CD14-positive monocyte (primary cell): ENCODE results near the gene TMTC1. TPM values are rescaled to one million over a fixed set of nuclear protein-coding genes. Genes with fewer than 3 reads are reported as not detected.

ENCODE experiments used
- DNase-seq, 3 donors: peaks; one replicate each; pipeline ENCODE4 v3.0.0-alpha.2; 2011 to 2022
- H2AFZ ChIP-seq: 2 replicates; pipeline ENCODE4 v1.6.0; 2012; ENCODE audit warnings: mild to moderate bottlenecking, low read depth, low read length, inconsistent platforms; ENCODE audit not compliant: insufficient read depth, poor library complexity, severe bottlenecking
- H3K27ac ChIP-seq, 2 donors: 1 replicate in 1 of 2; 2 replicates in 1 of 2; pipeline ENCODE4 v1.5.1; 2012 to 2013; ENCODE audit warnings: low read length in 2 of 2, control low read depth in 1 of 2, inconsistent platforms in 1 of 2, low read depth in 1 of 2, mild to moderate bottlenecking in 1 of 2
- H3K27me3 ChIP-seq, 2 donors: one replicate each; pipeline versions ENCODE4 v1.6.0 to v1.6.1; 2011 to 2013; ENCODE audit warnings: low read length in 2 of 2; ENCODE audit not compliant: control insufficient read depth in 2 of 2, insufficient read depth in 2 of 2
- H3K36me3 ChIP-seq, 2 donors: replicated peaks in 1 of 2; 1 replicate in 1 of 2; 2 replicates in 1 of 2; pipeline versions ENCODE4 v1.5.1 to v1.6.1; 2012 to 2013; ENCODE audit warnings: low read length in 2 of 2, control low read depth in 1 of 2, inconsistent platforms in 1 of 2, mild to moderate bottlenecking in 1 of 2; ENCODE audit not compliant: insufficient read depth in 2 of 2, control insufficient read depth in 1 of 2
- H3K4me1 ChIP-seq, 2 donors: 1 replicate in 1 of 2; 2 replicates in 1 of 2; pipeline versions ENCODE4 v1.5.1 to v1.6.1; 2012 to 2013; ENCODE audit warnings: low read length in 2 of 2, control low read depth in 1 of 2, inconsistent platforms in 1 of 2, mild to moderate bottlenecking in 1 of 2, moderate library complexity in 1 of 2; ENCODE audit not compliant: insufficient read depth in 2 of 2, control insufficient read depth in 1 of 2
- H3K4me2 ChIP-seq: replicated peaks from 2 replicates; pipeline ENCODE3; 2012; ENCODE audit warnings: low read length, moderate library complexity, mild to moderate bottlenecking; ENCODE audit not compliant: poor library complexity, severe bottlenecking; ENCODE audit errors: extremely low read depth
- H3K4me3 ChIP-seq, 3 experiments: fragments of 200-600 bp in 1 of 3; sonication (generic) in 1 of 3; replicated peaks in 1 of 3; 1 replicate in 2 of 3; 2 replicates in 1 of 3; pipeline ENCODE4 v1.5.1; 2011 to 2013; ENCODE audit warnings: low read length in 3 of 3, mild to moderate bottlenecking in 3 of 3, control low read depth in 2 of 3, low read depth in 2 of 3, inconsistent platforms in 1 of 3, moderate library complexity in 1 of 3
- H3K79me2 ChIP-seq: 2 replicates; pipeline ENCODE4 v1.6.0; 2012; ENCODE audit warnings: mild to moderate bottlenecking, control low read depth, inconsistent platforms, low read length, moderate library complexity; ENCODE audit not compliant: insufficient read depth
- H3K9ac ChIP-seq: 2 replicates; pipeline ENCODE4 v1.6.0; 2017; ENCODE audit warnings: low read length, mild to moderate bottlenecking; ENCODE audit not compliant: insufficient read depth, poor library complexity, severe bottlenecking
- H3K9me3 ChIP-seq, 2 donors: replicated peaks in 1 of 2; 1 replicate in 1 of 2; 2 replicates in 1 of 2; pipeline versions ENCODE4 v1.5.1 to v1.6.1; 2012 to 2013; ENCODE audit warnings: low read length in 2 of 2, control low read depth in 1 of 2; ENCODE audit not compliant: control insufficient read depth in 1 of 2, insufficient read depth in 1 of 2
- H4K20me1 ChIP-seq: 2 replicates; pipeline ENCODE4 v1.6.0; 2012; ENCODE audit warnings: mild to moderate bottlenecking, low read length, control low read depth, moderate library complexity; ENCODE audit not compliant: insufficient read depth
- H3K27ac Mint-ChIP-seq, 7 donors: one replicate each; pipeline ENCODE4 v1.8.0; 2020; ENCODE audit warnings: mild to moderate bottlenecking in 7 of 7, mixed read lengths in 7 of 7, moderate library complexity in 6 of 7, inconsistent platforms in 2 of 7
- H3K27me3 Mint-ChIP-seq, 3 donors: one replicate each; pipeline ENCODE4 v1.8.0; 2021 to 2022; ENCODE audit warnings: low read depth in 3 of 3, mild to moderate bottlenecking in 3 of 3, mixed read lengths in 3 of 3, moderate library complexity in 3 of 3, inconsistent platforms in 1 of 3
- H3K36me3 Mint-ChIP-seq, 2 donors: one replicate each; pipeline ENCODE4 v1.8.0; 2020; ENCODE audit warnings: mixed read lengths in 2 of 2, inconsistent platforms in 1 of 2, mild to moderate bottlenecking in 1 of 2
- H3K4me1 Mint-ChIP-seq: one replicate; pipeline ENCODE4 v1.8.0; 2020; ENCODE audit warnings: mild to moderate bottlenecking, mixed read lengths
- H3K4me3 Mint-ChIP-seq, 2 donors: one replicate each; pipeline ENCODE4 v1.8.0; 2020; ENCODE audit warnings: mild to moderate bottlenecking in 2 of 2, mixed read lengths in 2 of 2, moderate library complexity in 1 of 2
- H3K9me3 Mint-ChIP-seq, 7 donors: one replicate each; pipeline ENCODE4 v1.8.0; 2020 to 2022; ENCODE audit warnings: mixed read lengths in 7 of 7, mild to moderate bottlenecking in 6 of 7, moderate library complexity in 6 of 7, inconsistent platforms in 2 of 7
- CTCF ChIP-seq: fragments of 200-600 bp; IDR thresholded peaks from one replicate; pipeline ENCODE4 v1.8.0; 2022; ENCODE audit warnings: antibody characterized with exemption, mild to moderate bottlenecking
- WGBS: methylation state at CpG from one replicate; pipeline ENCODE4 v1.1.5; 2013; ENCODE audit warnings: missing lambda C conversion rate; ENCODE audit not compliant: insufficient coverage; 5-methylcytosine and 5-hydroxymethylcytosine counted together
- intact Hi-C, 2 donors: fragments of 100-400 bp; cut with micrococcal nuclease; formaldehyde crosslinking; loops; one replicate each; pipeline versions ENCODE4 v1.15.0 to v1.15.1; 2023
- polyA plus RNA-seq, 3 donors: library from polyadenylated mRNA; depleted of rRNA in 1 of 3; unstranded in 2 of 3; stranded (reverse) in 1 of 3; fragments of 300-500 nt in 2 of 3; fragments of >200 nt in 1 of 3; fragmentation: Illumina TruSeq in 2 of 3; gene quantifications; 1 replicate in 2 of 3; 2 replicates in 1 of 3; pipeline ENCODE4 v1.2.3, GENCODE V29; 2012 to 2021

TMTC1 gene
- polyA plus RNA-seq, 3 donors, result 0.57 to 5.6 (median 2.1) TPM

DNA sequence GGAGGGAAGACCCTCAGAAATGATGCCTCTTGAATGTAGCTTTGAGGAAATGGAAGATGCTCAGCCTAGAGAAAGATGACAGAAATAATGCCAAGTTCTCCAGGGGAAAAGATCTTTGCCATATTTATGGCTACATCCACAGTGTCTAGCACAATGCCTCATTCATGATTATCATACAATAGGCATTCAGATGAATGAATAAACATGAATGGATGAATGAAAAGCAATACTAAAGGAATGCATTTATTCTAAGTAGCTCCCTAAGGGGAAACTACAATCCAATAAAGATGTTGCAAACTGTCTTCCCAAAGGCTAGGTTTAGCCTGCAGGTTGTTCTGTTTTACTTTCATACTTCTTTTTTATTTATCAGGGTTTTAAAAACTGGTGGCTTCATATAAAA lies 12.0 kb downstream of the TMTC1 start:
- no peak for DNase-seq
- Histone ChIP-seq H3K27me3 (no peaks in the 10 kb centered on the region), H3K9me3 (peaks cover 3 to 21% of the 10 kb centered on the region in 2 donors), H3K36me3 (no peaks in the 10 kb centered on the region), H3K4me1 (peaks cover 0 to 25% of the 10 kb centered on the region in 2 donors), H3K79me2 (no peaks in the 10 kb centered on the region), H3K27ac (no peak overlapping the region), H3K9ac (no peak overlapping the region), H3K4me3 (no peak overlapping the region), H4K20me1 (no peaks in the 10 kb centered on the region), H3K4me2 (no peak overlapping the region), H2AFZ (no peak overlapping the region)
- Mint-ChIP-seq H3K4me1 (peaks cover 21% of the 10 kb centered on the region), H3K27ac (no peak overlapping the region), H3K27me3 (peaks cover 0 to 4% (median 2%) of the 10 kb centered on the region in 3 donors), H3K9me3 (peaks cover 10 to 28% (median 18%) of the 10 kb centered on the region in 7 donors), H3K36me3 (peaks cover 0 to 18% of the 10 kb centered on the region in 2 donors), H3K4me3 (no peak overlapping the region)
- TF ChIP-seq CTCF, result no peak
- intact Hi-C loops, result no loop called here

GRCh38 chr12:29771165-29771564 lies 12.6 kb downstream of the TMTC1 start:
- H3K4me1 Mint-ChIP-seq, result peaks cover 21% of the 10 kb centered on the region
- peaks cover 0 to 25% of the 10 kb centered on the region in 2 donors for H3K4me1 ChIP-seq
- H4K20me1 ChIP-seq, result no peaks in the 10 kb centered on the region
- H3K4me2 ChIP-seq, result no peak overlapping the region
- peaks cover 1 to 23% of the 10 kb centered on the region in 2 donors for H3K36me3 Mint-ChIP-seq
- H3K9ac ChIP-seq, result no peak overlapping the region
- intact Hi-C loops, result no loop called here
- no peak overlapping the region for H3K4me3 ChIP-seq
- no peaks in the 10 kb centered on the region for H3K27me3 ChIP-seq
- WGBS, result 100% methylated on average over 2 of the region's 3 CpGs
- peaks cover 6 to 23% (median 16%) of the 10 kb centered on the region in 7 donors for H3K9me3 Mint-ChIP-seq
- H3K27ac Mint-ChIP-seq, result no peak overlapping the region
- H3K9me3 ChIP-seq, result peaks cover 0 to 21% of the 10 kb centered on the region in 2 donors
- H2AFZ ChIP-seq, result no peak overlapping the region
- no peaks in the 10 kb centered on the region for H3K79me2 ChIP-seq
- peaks cover 0 to 2% of the 10 kb centered on the region in 2 donors for H3K36me3 ChIP-seq
- H3K4me3 Mint-ChIP-seq, result no peak overlapping the region
- no peak for TF ChIP-seq CTCF
- H3K27ac ChIP-seq, result no peak overlapping the region
- no peak for DNase-seq
- H3K27me3 Mint-ChIP-seq, result peaks cover 0 to 4% (median 2%) of the 10 kb centered on the region in 3 donors
